Neural crest cell (in vitro differentiated cells): ENCODE results near the gene SHC1. TPM values are rescaled to one million over a fixed set of nuclear protein-coding genes. Genes with fewer than 3 reads are reported as not detected.
A peak's percentile ranks its signal among the peaks of the same experiment; 100 is the strongest.

Experiments used
- DNase-seq: peaks from one replicate; pipeline ENCODE4 v3.0.0; 2021; ENCODE audit warnings: low read depth, mixed read lengths, low spot score
- H3K27ac Mint-ChIP-seq: one replicate; pipeline ENCODE4 v1.8.0; 2021; ENCODE audit warnings: mild to moderate bottlenecking, mixed read lengths; ENCODE audit not compliant: unreplicated experiment
- H3K27me3 Mint-ChIP-seq: 2 replicates; pipeline ENCODE4 v1.8.0; 2021; ENCODE audit warnings: low read depth, mild to moderate bottlenecking, mixed read lengths
- H3K36me3 Mint-ChIP-seq: 2 replicates; pipeline ENCODE4 v1.8.0; 2021; ENCODE audit warnings: low read depth, mild to moderate bottlenecking, mixed read lengths
- H3K4me1 Mint-ChIP-seq: 2 replicates; pipeline ENCODE4 v1.8.0; 2021; ENCODE audit warnings: mixed read lengths
- H3K4me3 Mint-ChIP-seq: one replicate; pipeline ENCODE4 v1.8.0; 2021; ENCODE audit warnings: mild to moderate bottlenecking, mixed read lengths
- H3K9me3 Mint-ChIP-seq: 2 replicates; pipeline ENCODE4 v1.8.0; 2021; ENCODE audit warnings: mixed read lengths
- CTCF ChIP-seq: fragments of 200-600 bp; sonication (generic); conservative IDR thresholded peaks from 2 replicates; pipeline ENCODE4 v1.5.0; 2021; ENCODE audit warnings: antibody characterized with exemption, mild to moderate bottlenecking
- total RNA-seq: library from RNA; stranded (reverse); gene quantifications from 2 replicates; pipeline ENCODE4 v1.2.1, GENCODE V29; 2021

SHC1 gene
- total RNA-seq, 1 donor from 2014 or later = 92.9 TPM

- no peak for DNase-seq
- H3K27me3 Mint-ChIP-seq = no peaks in the 10 kb centered on the region
- peak overlapping the region; percentile 63 for H3K27ac Mint-ChIP-seq
- no peaks in the 10 kb centered on the region for H3K36me3 Mint-ChIP-seq
- H3K9me3 Mint-ChIP-seq = no peaks in the 10 kb centered on the region
- H3K4me3 Mint-ChIP-seq = peak overlapping the region; percentile 86
- peaks cover 41% of the 10 kb centered on the region for H3K4me1 Mint-ChIP-seq
- no peak for TF ChIP-seq CTCF
These were observed 1.3 kb downstream of the SHC1 start for GRCh38 chr1:154969246-154969645.

- TF ChIP-seq CTCF = no peak
- peaks cover 3% of the 10 kb centered on the region for H3K36me3 Mint-ChIP-seq
- H3K27ac Mint-ChIP-seq = peak overlapping the region; percentile 63
- DNase-seq = no peak
- peak overlapping the region; percentile 86 for H3K4me3 Mint-ChIP-seq
- peaks cover 41% of the 10 kb centered on the region for H3K4me1 Mint-ChIP-seq
- no peaks in the 10 kb centered on the region for H3K9me3 Mint-ChIP-seq
- no peaks in the 10 kb centered on the region for H3K27me3 Mint-ChIP-seq
These were observed 1.8 kb downstream of the SHC1 start for GRCh38 chr1:154968731-154969130.

DNA sequence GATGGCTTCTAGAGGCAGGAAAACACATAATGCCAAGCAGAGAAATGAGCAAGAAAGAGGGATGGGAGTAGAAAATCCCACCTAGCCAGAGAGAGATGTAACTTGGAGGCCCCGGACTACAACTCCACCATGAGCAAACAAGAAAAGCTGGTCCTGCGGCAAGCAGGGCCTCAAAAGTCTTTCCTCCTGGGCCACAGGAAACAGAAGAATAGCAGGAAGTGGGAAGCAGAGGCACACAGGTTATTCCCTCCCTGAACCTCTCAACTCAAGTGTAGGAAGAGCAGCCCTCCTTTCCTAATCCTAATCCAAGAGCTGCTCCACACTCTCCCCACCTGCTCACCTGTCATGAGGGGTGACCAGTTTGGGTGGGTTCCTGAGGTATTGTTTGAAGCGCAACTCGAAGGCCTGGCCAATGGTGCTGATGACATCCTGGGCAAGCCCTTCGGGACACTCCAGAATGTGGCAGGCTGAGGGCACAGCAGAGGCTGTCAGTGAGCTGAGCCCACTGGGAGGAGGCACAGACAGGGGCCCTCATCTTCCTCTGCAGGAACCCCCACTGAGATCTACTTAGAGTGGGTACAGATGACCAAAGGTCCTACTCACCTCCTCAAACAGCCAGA lies 3.1 kb downstream of the SHC1 start:
- no peak for TF ChIP-seq CTCF
- Mint-ChIP-seq H3K4me1 (peaks cover 44% of the 10 kb centered on the region), H3K4me3 (peak overlapping the region; percentile 62), H3K36me3 (peaks cover 5% of the 10 kb centered on the region), H3K27ac (no peak overlapping the region), H3K27me3 (no peaks in the 10 kb centered on the region), H3K9me3 (no peaks in the 10 kb centered on the region)
- DNase-seq = no peak

DNA sequence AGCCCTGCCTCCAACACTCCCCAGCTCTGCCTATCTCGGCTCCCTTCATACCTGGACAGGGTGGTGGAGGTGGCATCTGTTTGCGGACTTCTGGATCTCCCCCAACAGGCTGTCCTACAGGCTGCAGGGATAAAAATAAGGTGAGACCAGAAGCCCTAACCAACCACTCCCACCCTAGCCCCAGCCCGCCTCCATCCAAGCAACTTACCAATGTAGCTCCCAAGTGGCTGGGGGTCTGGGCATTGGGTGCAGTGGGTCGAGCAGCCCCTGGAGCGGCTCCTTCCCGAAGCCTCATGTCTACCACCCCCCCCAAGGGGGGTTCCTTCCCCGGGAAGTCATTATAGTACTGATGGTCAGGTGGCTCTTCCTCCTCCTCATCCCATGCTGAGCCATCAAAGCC lies 4.4 kb downstream of the SHC1 start:
- Mint-ChIP-seq H3K9me3 (no peaks in the 10 kb centered on the region), H3K4me3 (peak overlapping the region; percentile 34), H3K4me1 (peaks cover 39% of the 10 kb centered on the region), H3K27me3 (no peaks in the 10 kb centered on the region), H3K36me3 (peaks cover 8% of the 10 kb centered on the region), H3K27ac (no peak overlapping the region)
- no peak for TF ChIP-seq CTCF
- DNase-seq = no peak

DNA sequence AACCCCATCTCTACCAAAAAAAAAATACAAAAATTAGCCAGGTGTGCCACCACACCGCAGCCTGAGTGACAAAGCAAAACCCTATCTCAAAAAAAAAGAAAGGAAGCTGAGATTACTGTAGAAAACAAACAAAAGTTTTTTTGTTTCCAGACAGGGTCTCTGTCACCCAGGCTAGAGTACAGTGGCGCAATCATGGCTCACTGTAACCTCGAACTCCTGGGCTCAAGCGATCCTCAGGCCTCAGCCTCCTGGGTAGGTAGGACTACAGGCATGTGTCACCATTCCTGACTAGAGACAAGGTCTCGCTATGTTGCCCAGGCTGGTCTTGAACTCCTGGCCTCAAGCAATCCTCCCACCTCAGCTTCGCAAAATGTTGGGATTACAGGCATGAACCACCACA lies 6.2 kb downstream of the SHC1 start:
- H3K36me3 Mint-ChIP-seq = peaks cover 8% of the 10 kb centered on the region
- no peak for TF ChIP-seq CTCF
- H3K4me3 Mint-ChIP-seq = peak overlapping the region; percentile 41
- no peaks in the 10 kb centered on the region for H3K27me3 Mint-ChIP-seq
- peaks cover 37% of the 10 kb centered on the region for H3K4me1 Mint-ChIP-seq
- H3K27ac Mint-ChIP-seq = no peak overlapping the region
- H3K9me3 Mint-ChIP-seq = no peaks in the 10 kb centered on the region
- DNase-seq = no peak

DNA sequence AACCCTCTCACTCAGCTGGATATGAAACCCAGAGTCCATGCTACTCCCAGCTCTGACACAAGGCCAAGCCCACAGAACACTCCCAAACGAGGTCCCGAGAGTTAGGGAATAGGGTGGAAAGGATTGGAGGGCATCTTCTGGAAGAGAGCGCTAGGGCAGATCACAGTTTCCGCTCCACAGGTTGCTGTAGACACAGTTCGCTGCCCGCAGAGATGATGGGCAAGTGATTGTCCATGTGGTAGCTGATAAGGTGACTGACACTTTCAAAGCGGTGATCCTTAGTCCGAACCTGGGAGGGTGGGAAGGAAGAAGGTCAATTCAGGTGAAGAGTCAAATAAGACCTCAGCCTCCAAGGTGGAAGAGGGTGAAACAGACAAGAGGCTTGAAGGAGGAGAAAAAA lies 6.9 kb downstream of the SHC1 start:
- Mint-ChIP-seq H3K27me3 (no peaks in the 10 kb centered on the region), H3K4me3 (peak overlapping the region; percentile 96), H3K36me3 (peaks cover 8% of the 10 kb centered on the region), H3K27ac (peak overlapping the region; percentile 7), H3K9me3 (no peaks in the 10 kb centered on the region), H3K4me1 (peaks cover 30% of the 10 kb centered on the region)
- no peak for DNase-seq
- no peak for TF ChIP-seq CTCF
